Measurements from ENCODE around the gene NUMB. TPM values are rescaled to one million over a fixed set of nuclear protein-coding genes. Genes with fewer than 3 reads are reported as not detected.

Gene NUMB
- total RNA-seq, 4 donors from 2014 or later: 42.4 to 63.5 (median 51.0) TPM

- Histone ChIP-seq H3K27ac (peak overlapping the region; percentile 48 to 77 (median 69)), H3K27me3 (no peaks in the 10 kb centered on the region), H3K4me1 (peaks cover 21 to 78% (median 37%) of the 10 kb centered on the region in 3 donors), H3K36me3 (no peaks in the 10 kb centered on the region), H3K4me3 (no peak overlapping the region), H3K9me3 (no peaks in the 10 kb centered on the region)
- ATAC-seq: no peak
- WGBS, 2 donors (ENCODE audit: low coverage in 1 of 2): 42 to 46% methylated on average over 3 to 4 of the region's 6 CpGs
- no peak for TF ChIP-seq POLR2AphosphoS5 (IDR thresholded peaks at IDR 0.05)
- no peak for TF ChIP-seq POLR2A (IDR thresholded peaks at IDR 0.05)
- no peak for TF ChIP-seq EP300 (IDR thresholded peaks at IDR 0.05)
- TF ChIP-seq, protein P1, sequence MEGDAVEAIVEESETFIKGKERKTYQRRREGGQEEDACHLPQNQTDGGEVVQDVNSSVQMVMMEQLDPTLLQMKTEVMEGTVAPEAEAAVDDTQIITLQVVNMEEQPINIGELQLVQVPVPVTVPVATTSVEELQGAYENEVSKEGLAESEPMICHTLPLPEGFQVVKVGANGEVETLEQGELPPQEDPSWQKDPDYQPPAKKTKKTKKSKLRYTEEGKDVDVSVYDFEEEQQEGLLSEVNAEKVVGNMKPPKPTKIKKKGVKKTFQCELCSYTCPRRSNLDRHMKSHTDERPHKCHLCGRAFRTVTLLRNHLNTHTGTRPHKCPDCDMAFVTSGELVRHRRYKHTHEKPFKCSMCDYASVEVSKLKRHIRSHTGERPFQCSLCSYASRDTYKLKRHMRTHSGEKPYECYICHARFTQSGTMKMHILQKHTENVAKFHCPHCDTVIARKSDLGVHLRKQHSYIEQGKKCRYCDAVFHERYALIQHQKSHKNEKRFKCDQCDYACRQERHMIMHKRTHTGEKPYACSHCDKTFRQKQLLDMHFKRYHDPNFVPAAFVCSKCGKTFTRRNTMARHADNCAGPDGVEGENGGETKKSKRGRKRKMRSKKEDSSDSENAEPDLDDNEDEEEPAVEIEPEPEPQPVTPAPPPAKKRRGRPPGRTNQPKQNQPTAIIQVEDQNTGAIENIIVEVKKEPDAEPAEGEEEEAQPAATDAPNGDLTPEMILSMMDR (IDR thresholded peaks at IDR 0.05): no peak
These were observed 3.8 kb upstream of the NUMB start for GRCh38 chr14:73462048-73462715.

GRCh38 chr14:73461478-73462047 lies 3.2 kb upstream of the NUMB start:
- TF ChIP-seq EP300 (IDR thresholded peaks at IDR 0.05): no peak
- TF ChIP-seq, protein P1 (IDR thresholded peaks at IDR 0.05): no peak
- no peak for TF ChIP-seq POLR2AphosphoS5 (IDR thresholded peaks at IDR 0.05)
- no peak for TF ChIP-seq POLR2A (IDR thresholded peaks at IDR 0.05)
- H3K27me3 ChIP-seq: no peaks in the 10 kb centered on the region
- 25% methylated on average over 4 to 6 of the region's 6 CpGs for WGBS, 2 donors (ENCODE audit: low coverage in 1 of 2)
- no peak for ATAC-seq
- H3K27ac ChIP-seq: peak overlapping the region; percentile 48 to 77 (median 69)
- no peaks in the 10 kb centered on the region for H3K9me3 ChIP-seq
- H3K4me3 ChIP-seq: no peak overlapping the region
- H3K36me3 ChIP-seq: no peaks in the 10 kb centered on the region
- H3K4me1 ChIP-seq: peaks cover 21 to 84% (median 42%) of the 10 kb centered on the region in 3 donors

GRCh38 chr14:73460691-73461127 lies 2.4 kb upstream of the NUMB start:
- no peak for ATAC-seq
- peak overlapping the region in 3 of 4 donors; percentile 48 to 77 (median 73) for H3K27ac ChIP-seq
- no peaks in the 10 kb centered on the region for H3K9me3 ChIP-seq
- WGBS, 2 donors (ENCODE audit: low coverage in 1 of 2): 4 to 32% methylated on average over 2 of the region's 2 CpGs
- TF ChIP-seq EP300 (IDR thresholded peaks at IDR 0.05) (no peak), POLR2AphosphoS5 (IDR thresholded peaks at IDR 0.05) (no peak), POLR2A (IDR thresholded peaks at IDR 0.05) (no peak)
- TF ChIP-seq, protein P1 (IDR thresholded peaks at IDR 0.05): no peak
- no peaks in the 10 kb centered on the region for H3K36me3 ChIP-seq
- no peaks in the 10 kb centered on the region for H3K27me3 ChIP-seq
- no peak overlapping the region for H3K4me3 ChIP-seq
- peaks cover 21 to 86% (median 45%) of the 10 kb centered on the region in 3 donors for H3K4me1 ChIP-seq

- Histone ChIP-seq H3K9me3 (no peaks in the 10 kb centered on the region), H3K36me3 (no peaks in the 10 kb centered on the region), H3K4me1 (peaks cover 20 to 86% (median 43%) of the 10 kb centered on the region in 3 donors), H3K27ac (peak overlapping the region in 2 of 4 donors; percentile 73 to 77), H3K27me3 (no peaks in the 10 kb centered on the region), H3K4me3 (no peak overlapping the region)
- TF ChIP-seq, protein P1 (IDR thresholded peaks at IDR 0.05): no peak
- no peak for TF ChIP-seq EP300 (IDR thresholded peaks at IDR 0.05)
- TF ChIP-seq POLR2A (IDR thresholded peaks at IDR 0.05): no peak
- WGBS, 2 donors (ENCODE audit: low coverage in 1 of 2): 80% methylated on average over 1 of the region's 4 CpGs; no CpG with 5 or more reads in 1 of the 2 donors
- ATAC-seq: no peak
These were observed 1.6 kb upstream of the NUMB start for GRCh38 chr14:73459959-73460358.

- TF ChIP-seq, protein P1 (IDR thresholded peaks at IDR 0.05): no peak
- TF ChIP-seq EP300 (IDR thresholded peaks at IDR 0.05): no peak
- no peak for TF ChIP-seq POLR2AphosphoS5 (IDR thresholded peaks at IDR 0.05)
- TF ChIP-seq POLR2A (IDR thresholded peaks at IDR 0.05): no peak
- Histone ChIP-seq H3K27me3 (no peaks in the 10 kb centered on the region), H3K4me3 (peak overlapping the region; percentile 64 to 91), H3K4me1 (peaks cover 11 to 71% (median 32%) of the 10 kb centered on the region in 3 donors), H3K36me3 (no peaks in the 10 kb centered on the region), H3K9me3 (no peaks in the 10 kb centered on the region), H3K27ac (peak overlapping the region; percentile 59 to 96 (median 94))
- 0 to 1% methylated on average over 5 to 10 of the region's 14 CpGs for WGBS, 2 donors (ENCODE audit: low coverage in 1 of 2)
- no peak for ATAC-seq
These were observed 493 bp downstream of the NUMB start for GRCh38 chr14:73457924-73458182.
